ENCODE measurements around the gene ZYX.

- TF ChIP-seq CTCF (IDR thresholded peaks at IDR 0.05) (no peak), POLR2A (IDR thresholded peaks at IDR 0.05) (no peak), POLR2AphosphoS5 (IDR thresholded peaks at IDR 0.05) (no peak)
Observed at GRCh38 chr7:143405173-143406001, 24.2 kb downstream of the ZYX start.

All from suprapubic skin (tissue), 4 donors.